Lower lobe of right lung (tissue), 2 donors: Measurements from ENCODE around the gene BLOC1S6. TPM values are rescaled to one million over a fixed set of nuclear protein-coding genes. Genes with fewer than 3 reads are reported as not detected.

Experiments
- ATAC-seq, 2 donors: fragments of 200-7000 bp; cut with Tn5 transposase; one replicate each; pipeline ENCODE4 v1.9.1; 2020 to 2022; ENCODE audit warnings: mild to moderate bottlenecking in 2 of 2, moderate library complexity in 2 of 2
- DNase-seq: peaks from one replicate; pipeline ENCODE4 v3.0.0-alpha.2; 2020
- H3K27ac ChIP-seq: fragments of 200-600 bp; one replicate; pipeline ENCODE4 v1.8.0; 2022
- H3K27me3 ChIP-seq: fragments of 200-600 bp; one replicate; pipeline ENCODE4 v1.8.0; 2022; ENCODE audit warnings: low read depth
- H3K36me3 ChIP-seq: fragments of 200-600 bp; one replicate; pipeline ENCODE4 v1.8.0; 2022; ENCODE audit warnings: mild to moderate bottlenecking
- H3K4me1 ChIP-seq: fragments of 200-600 bp; one replicate; pipeline ENCODE4 v1.8.0; 2022
- H3K4me3 ChIP-seq: fragments of 200-600 bp; one replicate; pipeline ENCODE4 v1.8.0; 2022; ENCODE audit warnings: mild to moderate bottlenecking
- H3K9me3 ChIP-seq: fragments of 200-600 bp; one replicate; pipeline ENCODE4 v1.8.0; 2022
- intact Hi-C: fragments of 100-400 bp; cut with DNase I; formaldehyde crosslinking; loops from one replicate; pipeline ENCODE4 v1.11.0; 2022
- long read RNA-seq: library from polyadenylated mRNA; unstranded; transcript quantifications from one replicate; pipeline ENCODE4 v2.0.0, GENCODE V29; 2021
- total RNA-seq: library from RNA; stranded (reverse); fragmentation: NEBNext Ultra II Directional; extraction: Animal tissue kit (Norgen Biotek cat#: 25700); gene quantifications from one replicate; pipeline ENCODE4 v1.2.1, GENCODE V29; 2021
- TF ChIP-seq, protein P1 (sequence below): fragments of 200-600 bp; IDR thresholded peaks from one replicate; pipeline ENCODE4 v1.8.0; 2022; ENCODE audit warnings: antibody characterized with exemption, mild to moderate bottlenecking
- donor health status: DM: no; HTN: yes; CAD: no; lungs with severe emphysema.

Gene BLOC1S6, protein sequence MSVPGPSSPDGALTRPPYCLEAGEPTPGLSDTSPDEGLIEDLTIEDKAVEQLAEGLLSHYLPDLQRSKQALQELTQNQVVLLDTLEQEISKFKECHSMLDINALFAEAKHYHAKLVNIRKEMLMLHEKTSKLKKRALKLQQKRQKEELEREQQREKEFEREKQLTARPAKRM
- 41.0 TPM for total RNA-seq
- long read RNA-seq, full-length matches to known transcripts: 23 of 26 reads
- long read RNA-seq, partial matches to known transcripts: 3 of 26 reads
- long read RNA-seq, other reads (novel, unspliced or antisense): 0 of 26 reads

DNA sequence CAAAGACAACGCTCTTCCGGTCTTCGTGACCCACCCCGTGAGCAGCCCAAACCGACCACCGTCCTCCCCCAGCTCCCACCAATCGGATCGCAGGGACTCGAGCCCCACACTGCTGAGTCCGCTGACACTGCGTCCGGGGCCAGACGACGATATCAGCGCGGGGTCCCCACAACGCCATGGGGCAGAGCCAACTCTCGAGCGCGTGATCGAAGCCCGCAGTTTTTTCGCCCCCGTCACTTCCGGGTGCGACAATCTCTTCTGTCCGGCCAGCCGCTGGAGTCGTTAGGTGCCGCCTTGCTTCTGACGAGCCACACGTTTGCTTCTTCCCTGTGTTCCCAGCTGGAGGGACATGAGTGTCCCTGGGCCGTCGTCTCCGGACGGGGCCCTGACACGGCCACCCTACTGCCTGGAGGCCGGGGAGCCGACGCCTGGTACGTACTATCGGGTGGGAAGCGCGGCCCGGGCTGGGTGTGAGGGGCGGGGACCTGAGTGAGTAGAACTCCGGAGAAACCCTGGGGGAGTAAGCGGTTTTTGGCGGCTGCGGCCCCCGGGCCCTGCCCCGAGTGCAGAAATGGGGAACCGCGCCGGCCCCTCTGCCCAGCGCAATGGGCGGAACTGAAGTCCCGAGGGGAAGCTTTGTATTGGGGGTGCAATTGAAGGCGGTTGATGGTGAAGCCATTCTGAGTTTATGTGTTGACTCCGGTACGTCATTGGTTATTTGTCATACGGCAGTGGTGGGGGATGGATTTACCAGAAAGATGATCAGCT, at the start of gene BLOC1S6:
Gene BLOC1S6, plus strand, starts transcription at position 285 of the 768 bp plus-strand sequence. Its CDS starts 65 bp downstream, at position 350.
- H3K4me1 ChIP-seq: peaks cover 56% of the 10 kb centered on the region

DNA sequence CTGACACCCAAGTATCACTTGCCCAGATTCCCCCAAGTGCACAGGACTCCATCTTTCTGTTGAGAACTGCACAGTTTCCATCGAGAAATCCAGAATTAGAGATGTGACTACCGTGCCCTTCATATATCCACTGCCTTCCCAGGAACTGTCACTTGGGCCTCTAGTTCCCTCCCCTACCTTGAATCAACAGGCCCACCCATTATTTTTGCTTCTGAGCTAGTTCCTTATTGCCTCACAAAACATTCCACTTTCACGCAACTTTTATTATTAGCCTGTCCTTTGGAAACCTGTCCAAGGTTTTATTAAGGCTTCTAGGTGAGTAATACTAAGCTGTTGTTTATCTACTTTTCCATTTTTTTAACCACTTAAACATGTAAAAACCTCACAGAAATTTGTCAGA, 47.5 kb upstream of the BLOC1S6 start:
- ATAC-seq: no peak
- intact Hi-C loops: no loop called here

More for the DNA sequence above, at the start of gene BLOC1S6:
- Histone ChIP-seq H3K27me3 (no peaks in the 10 kb centered on the region), H3K27ac (peak within 1 kb of the TSS; percentile 99), H3K36me3 (peaks cover 3% of the 10 kb centered on the region), H3K9me3 (no peaks in the 10 kb centered on the region), H3K4me3 (peak within 1 kb of the TSS; percentile 88)
- intact Hi-C loops: no loop called here
- DNase-seq (peak; percentile 92), ATAC-seq (peak; percentile 94 to 95)
- TF ChIP-seq, protein P1, sequence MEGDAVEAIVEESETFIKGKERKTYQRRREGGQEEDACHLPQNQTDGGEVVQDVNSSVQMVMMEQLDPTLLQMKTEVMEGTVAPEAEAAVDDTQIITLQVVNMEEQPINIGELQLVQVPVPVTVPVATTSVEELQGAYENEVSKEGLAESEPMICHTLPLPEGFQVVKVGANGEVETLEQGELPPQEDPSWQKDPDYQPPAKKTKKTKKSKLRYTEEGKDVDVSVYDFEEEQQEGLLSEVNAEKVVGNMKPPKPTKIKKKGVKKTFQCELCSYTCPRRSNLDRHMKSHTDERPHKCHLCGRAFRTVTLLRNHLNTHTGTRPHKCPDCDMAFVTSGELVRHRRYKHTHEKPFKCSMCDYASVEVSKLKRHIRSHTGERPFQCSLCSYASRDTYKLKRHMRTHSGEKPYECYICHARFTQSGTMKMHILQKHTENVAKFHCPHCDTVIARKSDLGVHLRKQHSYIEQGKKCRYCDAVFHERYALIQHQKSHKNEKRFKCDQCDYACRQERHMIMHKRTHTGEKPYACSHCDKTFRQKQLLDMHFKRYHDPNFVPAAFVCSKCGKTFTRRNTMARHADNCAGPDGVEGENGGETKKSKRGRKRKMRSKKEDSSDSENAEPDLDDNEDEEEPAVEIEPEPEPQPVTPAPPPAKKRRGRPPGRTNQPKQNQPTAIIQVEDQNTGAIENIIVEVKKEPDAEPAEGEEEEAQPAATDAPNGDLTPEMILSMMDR: no peak

GRCh38 chr15:45540531-45540930, 46.6 kb upstream of the BLOC1S6 start:
- TF ChIP-seq, protein P1: no peak
- intact Hi-C loops: no loop called here
- no peak for ATAC-seq

More for the DNA sequence above, 47.5 kb upstream of the BLOC1S6 start:
- Histone ChIP-seq H3K27me3 (no peaks in the 10 kb centered on the region), H3K9me3 (no peaks in the 10 kb centered on the region), H3K27ac (no peak overlapping the region), H3K36me3 (no peaks in the 10 kb centered on the region), H3K4me3 (no peak overlapping the region), H3K4me1 (no peaks in the 10 kb centered on the region)
- TF ChIP-seq, protein P1: no peak
- no peak for DNase-seq

GRCh38 chr15:45543051-45543450, 44.1 kb upstream of the BLOC1S6 start:
- H3K4me1 ChIP-seq: no peaks in the 10 kb centered on the region

More at GRCh38 chr15:45540531-45540930, 46.6 kb upstream of the BLOC1S6 start:
- Histone ChIP-seq H3K4me1 (no peaks in the 10 kb centered on the region), H3K36me3 (no peaks in the 10 kb centered on the region), H3K27me3 (no peaks in the 10 kb centered on the region), H3K27ac (no peak overlapping the region), H3K9me3 (no peaks in the 10 kb centered on the region), H3K4me3 (no peak overlapping the region)
- DNase-seq: no peak

GRCh38 chr15:45544266-45545023, 42.7 kb upstream of the BLOC1S6 start:
- ATAC-seq (no peak), DNase-seq (no peak)
- intact Hi-C loops: no loop called here
- Histone ChIP-seq H3K4me3 (no peak overlapping the region), H3K27me3 (no peaks in the 10 kb centered on the region), H3K4me1 (no peaks in the 10 kb centered on the region), H3K27ac (no peak overlapping the region), H3K9me3 (no peaks in the 10 kb centered on the region), H3K36me3 (no peaks in the 10 kb centered on the region)
- TF ChIP-seq, protein P1: no peak

More at GRCh38 chr15:45543051-45543450, 44.1 kb upstream of the BLOC1S6 start:
- Histone ChIP-seq H3K27me3 (no peaks in the 10 kb centered on the region), H3K4me3 (no peak overlapping the region), H3K27ac (no peak overlapping the region), H3K9me3 (no peaks in the 10 kb centered on the region), H3K36me3 (no peaks in the 10 kb centered on the region)
- TF ChIP-seq, protein P1: no peak
- no peak for DNase-seq
- ATAC-seq: no peak
- intact Hi-C loops: no loop called here
